ENCODE results near the gene ANKRD55.
"Not testable (repeated sequence)": the region's sequence is repeated elsewhere in the genome, so short reads cannot be mapped to it uniquely, and the experiment has no call there.

ANKRD55 gene

DNA sequence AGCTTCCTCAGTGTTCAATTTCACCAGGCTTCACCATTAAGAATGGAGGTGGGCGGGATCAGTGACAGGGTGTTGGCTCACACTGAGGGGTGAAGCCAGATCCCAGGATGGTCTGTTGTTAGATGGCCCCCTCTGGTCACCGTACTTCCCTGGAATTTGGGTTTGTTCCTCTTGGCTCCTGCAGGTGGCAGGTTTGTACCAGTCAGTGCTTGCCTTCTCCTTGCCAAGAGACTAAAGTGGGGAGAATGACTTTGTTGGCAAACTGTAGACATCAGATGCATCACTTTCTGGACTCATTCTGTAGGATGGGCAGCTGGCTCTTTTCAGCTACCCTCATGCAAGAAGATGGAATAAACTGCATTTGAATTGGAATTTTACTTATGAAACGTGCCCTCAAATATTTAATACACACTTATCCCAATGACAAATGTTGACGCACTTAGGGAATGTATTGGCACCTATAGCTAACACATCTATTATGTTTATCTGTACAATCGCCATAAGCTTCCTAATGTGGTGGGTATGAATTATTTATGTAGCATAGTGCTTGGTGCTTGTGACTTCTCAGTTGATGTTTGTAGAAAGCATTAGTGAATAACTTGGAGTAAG, 31.4 kb upstream of the ANKRD55 start:
- Mint-ChIP-seq H3K27me3 (peaks cover 7% of the 10 kb centered on the region), H3K9me3 (no peaks in the 10 kb centered on the region), H3K4me1 (ENCODE audit: low read depth) (peaks cover 3% of the 10 kb centered on the region), H3K36me3 (ENCODE audit: low read depth) (no peaks in the 10 kb centered on the region), H3K4me3 (no peak overlapping the region), H3K27ac (no peak overlapping the region)

DNA sequence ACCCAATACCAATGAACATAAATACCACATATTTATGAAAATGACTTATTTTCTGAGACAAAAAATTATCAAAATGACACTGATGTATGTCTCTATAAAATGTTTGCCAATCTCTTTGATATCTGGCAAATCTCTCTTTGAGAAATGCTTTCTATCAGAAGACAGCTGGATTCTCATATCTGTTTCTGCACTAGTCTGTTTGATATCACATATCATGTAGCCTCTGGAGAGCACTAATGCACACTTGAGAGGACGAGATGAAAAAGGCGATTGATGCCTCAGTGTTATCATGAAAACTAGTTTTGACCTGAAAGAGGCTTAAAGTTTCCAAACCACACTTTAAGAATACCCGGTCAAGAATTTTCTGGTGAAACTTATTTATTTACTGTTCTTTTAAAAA, 29.1 kb upstream of the ANKRD55 start:
- H3K4me3 Mint-ChIP-seq: no peak overlapping the region
- no peak overlapping the region for H3K27ac Mint-ChIP-seq
- H3K27me3 Mint-ChIP-seq: peaks cover 4% of the 10 kb centered on the region
- no peaks in the 10 kb centered on the region for H3K4me1 Mint-ChIP-seq (ENCODE audit: low read depth)
- no peaks in the 10 kb centered on the region for H3K9me3 Mint-ChIP-seq
- H3K36me3 Mint-ChIP-seq (ENCODE audit: low read depth): no peaks in the 10 kb centered on the region

DNA sequence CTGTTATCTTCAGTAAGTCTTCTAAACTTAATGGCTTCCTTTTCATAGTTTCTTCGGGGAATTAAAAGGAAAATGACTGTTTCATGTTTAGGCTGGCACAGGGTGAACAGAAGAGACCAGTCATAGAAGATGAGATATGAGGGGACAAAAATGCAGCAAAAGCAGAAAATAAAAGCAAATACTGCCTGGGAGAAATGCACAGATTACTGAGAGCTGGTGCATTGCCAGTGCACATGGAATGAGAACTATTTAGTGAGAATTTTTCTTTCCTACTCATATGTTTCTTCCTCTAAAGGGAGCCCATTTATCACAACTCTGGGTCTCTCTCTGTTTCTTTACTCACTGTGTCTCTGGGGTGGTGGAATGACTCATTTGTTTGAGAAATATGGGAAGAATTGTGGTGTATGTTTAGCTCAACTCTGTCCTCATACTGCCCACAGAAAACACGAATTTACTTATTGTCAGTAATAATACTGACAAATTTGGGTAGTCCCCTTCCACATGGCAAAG, 25.9 kb upstream of the ANKRD55 start:
- Mint-ChIP-seq H3K4me3 (no peak overlapping the region), H3K27ac (no peak overlapping the region), H3K36me3 (ENCODE audit: low read depth) (no peaks in the 10 kb centered on the region), H3K27me3 (no peaks in the 10 kb centered on the region), H3K4me1 (ENCODE audit: low read depth) (no peaks in the 10 kb centered on the region), H3K9me3 (no peaks in the 10 kb centered on the region)

DNA sequence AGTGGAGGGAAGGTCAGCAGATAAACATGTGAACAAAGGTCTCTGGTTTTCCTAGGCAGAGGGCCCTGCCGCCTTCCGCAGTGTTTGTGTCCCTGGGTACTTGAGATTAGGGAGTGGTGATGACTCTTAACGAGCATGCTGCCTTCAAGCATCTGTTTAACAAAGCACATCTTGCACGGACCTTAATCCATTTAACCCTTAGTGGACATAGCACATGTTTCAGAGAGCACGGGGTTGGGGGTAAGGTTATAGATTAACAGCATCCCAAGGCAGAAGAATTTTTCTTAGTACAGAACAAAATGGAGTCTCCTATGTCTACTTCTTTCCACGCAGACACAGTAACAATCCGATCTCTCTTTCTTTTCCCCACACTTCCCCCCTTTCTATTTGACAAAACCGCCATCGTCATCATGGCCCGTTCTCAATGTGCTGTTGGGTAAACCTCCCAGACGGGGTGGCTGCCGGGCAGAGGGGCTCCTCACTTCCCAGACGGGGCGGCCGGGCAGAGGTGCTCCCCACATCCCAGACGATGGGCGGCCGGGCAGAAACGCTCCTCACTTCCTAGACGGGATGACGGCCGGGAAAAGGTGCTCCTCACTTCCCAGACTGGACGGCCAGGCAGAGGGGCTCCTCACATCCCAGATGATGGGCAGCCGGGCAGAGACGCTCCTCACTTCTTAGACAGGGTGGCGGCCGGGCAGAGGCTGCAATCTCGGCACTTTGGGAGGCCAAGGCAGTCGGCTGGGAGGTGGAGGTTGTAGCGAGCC, 24.8 kb upstream of the ANKRD55 start:
- H3K27me3 Mint-ChIP-seq; H3K4me1 Mint-ChIP-seq (ENCODE audit: low read depth); H3K36me3 Mint-ChIP-seq (ENCODE audit: low read depth); H3K9me3 Mint-ChIP-seq; H3K27ac Mint-ChIP-seq; H3K4me3 Mint-ChIP-seq: not testable (repeated sequence)

DNA sequence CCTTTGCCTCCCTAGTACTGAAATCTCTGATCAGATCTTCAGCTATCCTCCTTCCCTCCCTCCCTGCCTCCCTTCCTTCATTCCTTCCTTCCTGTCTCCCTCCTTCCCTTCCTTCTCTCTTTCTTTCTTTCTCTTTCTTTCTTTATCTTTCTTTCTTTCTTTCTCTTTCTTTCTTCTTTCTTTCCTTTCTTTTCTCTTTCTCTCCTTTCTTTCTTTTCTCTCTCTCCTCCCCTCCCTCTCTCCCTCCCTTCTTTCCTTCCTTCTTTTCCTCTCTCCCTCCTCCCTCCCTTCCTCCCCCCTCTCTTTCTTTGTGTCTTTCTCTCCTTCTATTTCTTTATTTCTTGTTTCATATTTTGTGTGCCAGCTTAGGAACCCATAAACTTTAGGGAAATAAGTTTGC, 23.9 kb upstream of the ANKRD55 start:
- H3K27me3 Mint-ChIP-seq: no peaks in the 10 kb centered on the region
- H3K4me1 Mint-ChIP-seq (ENCODE audit: low read depth): no peaks in the 10 kb centered on the region
- no peak overlapping the region for H3K27ac Mint-ChIP-seq
- H3K4me3 Mint-ChIP-seq: no peak overlapping the region
- H3K36me3 Mint-ChIP-seq (ENCODE audit: low read depth): no peaks in the 10 kb centered on the region
- H3K9me3 Mint-ChIP-seq: no peaks in the 10 kb centered on the region

DNA sequence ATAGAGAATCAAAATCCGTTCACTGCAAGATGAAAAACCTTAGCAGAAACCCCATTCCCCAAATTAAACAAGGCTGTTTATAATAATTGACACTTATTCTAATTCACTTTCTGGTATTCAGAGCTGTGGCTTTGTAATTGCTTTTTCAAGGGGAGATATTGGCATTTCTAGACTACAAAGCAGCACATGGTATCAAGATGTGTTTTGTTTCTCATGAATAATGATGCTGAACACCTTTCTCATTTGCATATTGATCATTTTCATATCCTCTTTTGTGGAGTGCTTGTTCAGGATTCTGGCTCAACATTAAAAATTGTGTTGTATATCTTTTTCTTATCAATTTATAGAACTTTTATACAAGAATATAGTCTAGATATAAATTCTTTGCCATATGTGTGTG, 22.4 kb upstream of the ANKRD55 start:
- no peak overlapping the region for H3K27ac Mint-ChIP-seq

DNA sequence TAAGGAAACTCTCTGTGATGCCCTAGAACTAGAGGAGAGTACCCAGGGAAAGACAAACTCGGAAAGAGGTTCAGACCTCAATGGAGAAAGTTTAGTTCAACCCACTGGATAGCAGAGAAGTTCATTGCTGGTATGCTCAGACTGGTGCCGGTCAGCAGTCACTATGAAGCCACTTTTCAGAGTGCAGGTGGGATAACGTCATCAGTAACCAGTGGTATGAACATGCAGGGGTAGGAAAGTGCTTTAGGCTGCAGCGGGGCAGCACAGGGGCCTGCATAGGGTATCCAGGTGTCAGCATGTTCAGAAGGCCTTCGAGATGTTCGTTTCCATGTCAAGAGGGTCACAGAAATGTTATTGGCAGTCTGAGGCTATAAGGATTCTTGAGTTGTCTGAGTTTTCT, 20.8 kb upstream of the ANKRD55 start:
- Mint-ChIP-seq H3K27ac (no peak overlapping the region), H3K27me3 (no peaks in the 10 kb centered on the region), H3K4me3 (no peak overlapping the region), H3K36me3 (ENCODE audit: low read depth) (no peaks in the 10 kb centered on the region), H3K4me1 (ENCODE audit: low read depth) (no peaks in the 10 kb centered on the region), H3K9me3 (no peaks in the 10 kb centered on the region)

More for the DNA sequence above, 22.4 kb upstream of the ANKRD55 start:
- H3K9me3 Mint-ChIP-seq: no peaks in the 10 kb centered on the region
- no peak overlapping the region for H3K4me3 Mint-ChIP-seq
- no peaks in the 10 kb centered on the region for H3K27me3 Mint-ChIP-seq
- H3K4me1 Mint-ChIP-seq (ENCODE audit: low read depth): no peaks in the 10 kb centered on the region
- no peaks in the 10 kb centered on the region for H3K36me3 Mint-ChIP-seq (ENCODE audit: low read depth)

DNA sequence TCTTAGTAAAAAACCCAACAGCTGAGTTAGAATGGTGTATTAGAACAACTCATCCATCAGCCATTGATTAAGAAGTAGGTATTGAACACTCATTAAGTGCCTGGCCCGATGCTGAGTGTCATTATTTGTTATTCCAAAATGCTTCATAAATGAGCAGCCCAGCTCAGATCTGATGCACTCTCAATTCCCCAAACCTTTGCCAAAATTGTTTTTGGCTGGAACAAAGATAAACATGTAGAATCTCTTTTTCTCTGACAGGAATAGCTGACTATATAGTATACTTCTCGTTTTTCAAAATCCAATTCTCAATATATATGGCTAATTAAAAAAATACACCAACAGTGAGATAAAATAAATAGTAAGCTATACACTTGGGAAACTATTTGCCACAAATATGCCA, 20.0 kb upstream of the ANKRD55 start:
- H3K36me3 Mint-ChIP-seq (ENCODE audit: low read depth): no peaks in the 10 kb centered on the region
- no peak overlapping the region for H3K27ac Mint-ChIP-seq
- H3K4me1 Mint-ChIP-seq (ENCODE audit: low read depth): no peaks in the 10 kb centered on the region
- no peaks in the 10 kb centered on the region for H3K9me3 Mint-ChIP-seq
- H3K27me3 Mint-ChIP-seq: no peaks in the 10 kb centered on the region
- H3K4me3 Mint-ChIP-seq: no peak overlapping the region

DNA sequence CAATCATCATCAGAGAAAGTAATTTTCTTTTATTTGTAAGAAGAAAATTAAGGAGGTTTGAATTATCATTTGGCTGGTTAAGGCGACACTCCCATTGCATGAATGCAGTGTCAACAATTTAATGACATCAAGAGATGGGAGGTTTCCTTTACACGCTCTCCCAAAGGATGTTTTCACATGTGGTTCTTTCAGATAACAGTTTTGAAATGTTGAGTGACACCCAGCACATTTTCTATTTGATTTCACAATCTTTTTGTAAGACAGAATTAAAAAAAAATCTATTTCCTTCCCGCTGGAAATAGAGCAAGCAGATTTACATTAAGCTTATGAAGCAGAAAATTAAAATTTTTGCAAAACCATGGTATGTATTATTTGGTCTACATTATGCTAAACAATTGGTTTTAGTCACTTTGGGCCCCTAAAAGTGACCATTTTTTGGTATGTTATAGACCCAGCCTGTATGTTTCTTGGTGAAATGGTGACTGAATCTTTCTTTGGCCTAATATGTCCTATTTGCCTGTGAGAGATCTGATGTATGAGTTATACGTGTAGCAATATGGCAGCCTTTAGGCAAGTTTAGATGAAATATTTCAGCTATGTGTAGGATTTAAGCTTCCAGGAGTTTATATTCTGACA, 18.9 kb upstream of the ANKRD55 start:
- no peak overlapping the region for H3K4me3 Mint-ChIP-seq
- H3K36me3 Mint-ChIP-seq (ENCODE audit: low read depth): no peaks in the 10 kb centered on the region
- H3K9me3 Mint-ChIP-seq: no peaks in the 10 kb centered on the region
- no peaks in the 10 kb centered on the region for H3K27me3 Mint-ChIP-seq
- no peaks in the 10 kb centered on the region for H3K4me1 Mint-ChIP-seq (ENCODE audit: low read depth)
- no peak overlapping the region for H3K27ac Mint-ChIP-seq

DNA sequence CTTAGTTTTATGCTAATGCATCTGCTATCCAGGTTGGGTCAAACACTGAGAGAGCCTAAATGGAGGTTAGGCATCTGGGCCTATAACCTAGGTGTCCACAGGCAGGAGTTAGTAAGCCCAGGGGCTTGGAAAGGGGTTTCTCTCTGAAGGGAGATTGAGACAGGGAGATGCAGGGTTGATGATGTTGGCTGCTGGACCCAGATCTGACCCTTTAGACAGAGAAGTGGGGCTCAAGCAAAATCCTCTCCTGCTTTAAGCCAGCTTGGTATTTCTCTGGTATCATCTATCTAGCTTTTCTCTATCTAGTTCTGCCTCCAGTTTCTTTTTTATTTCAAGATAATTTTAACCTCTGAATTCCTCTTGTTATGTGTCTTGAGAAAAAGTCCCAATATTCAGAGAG, 18.3 kb upstream of the ANKRD55 start:
- Mint-ChIP-seq H3K4me1 (ENCODE audit: low read depth) (no peaks in the 10 kb centered on the region), H3K9me3 (no peaks in the 10 kb centered on the region), H3K27me3 (no peaks in the 10 kb centered on the region), H3K27ac (no peak overlapping the region), H3K4me3 (no peak overlapping the region), H3K36me3 (ENCODE audit: low read depth) (no peaks in the 10 kb centered on the region)

DNA sequence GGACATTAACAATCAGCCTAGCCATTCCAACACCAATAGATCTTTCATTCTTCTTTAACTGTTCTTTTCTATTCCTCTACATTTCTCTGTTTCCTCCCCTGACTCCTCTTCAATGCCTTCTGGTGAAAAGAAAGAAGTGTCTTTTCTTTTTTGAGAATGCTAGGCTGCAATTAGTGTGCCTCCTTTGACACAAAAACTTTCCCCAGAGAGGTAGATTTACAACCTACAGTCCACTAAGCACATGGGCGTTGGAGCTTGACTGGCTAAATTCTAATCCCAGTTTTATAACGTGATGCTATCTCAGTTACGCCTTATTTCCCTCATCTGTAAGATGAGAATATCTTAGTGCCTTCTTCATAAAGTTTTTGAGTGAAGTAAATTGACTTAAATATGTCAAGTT, 16.9 kb upstream of the ANKRD55 start:
- Mint-ChIP-seq H3K9me3 (no peaks in the 10 kb centered on the region), H3K4me3 (no peak overlapping the region), H3K27ac (no peak overlapping the region), H3K27me3 (no peaks in the 10 kb centered on the region), H3K36me3 (ENCODE audit: low read depth) (no peaks in the 10 kb centered on the region), H3K4me1 (ENCODE audit: low read depth) (no peaks in the 10 kb centered on the region)

DNA sequence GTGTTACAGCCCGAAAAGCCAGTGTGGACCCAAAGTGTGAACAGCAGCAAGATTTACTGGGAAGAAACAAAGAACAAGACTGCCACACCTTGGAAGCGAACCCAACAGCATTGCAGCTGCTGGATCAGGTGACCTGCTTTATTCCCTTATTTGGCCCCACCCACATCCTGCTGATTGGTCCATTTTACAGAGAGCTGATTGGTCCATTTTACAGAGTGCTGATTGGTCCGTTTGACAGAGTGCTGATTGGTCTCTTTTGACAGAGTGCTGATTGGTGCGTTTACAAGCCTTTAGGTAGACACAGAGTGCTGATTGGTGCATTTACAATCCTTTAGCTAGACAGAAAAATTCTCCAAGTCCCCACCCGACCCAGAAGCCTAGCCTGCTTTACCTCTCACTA, 16.0 kb upstream of the ANKRD55 start:
- H3K27me3 Mint-ChIP-seq; H3K9me3 Mint-ChIP-seq; H3K4me3 Mint-ChIP-seq; H3K27ac Mint-ChIP-seq; H3K4me1 Mint-ChIP-seq (ENCODE audit: low read depth); H3K36me3 Mint-ChIP-seq (ENCODE audit: low read depth): not testable (repeated sequence)

DNA sequence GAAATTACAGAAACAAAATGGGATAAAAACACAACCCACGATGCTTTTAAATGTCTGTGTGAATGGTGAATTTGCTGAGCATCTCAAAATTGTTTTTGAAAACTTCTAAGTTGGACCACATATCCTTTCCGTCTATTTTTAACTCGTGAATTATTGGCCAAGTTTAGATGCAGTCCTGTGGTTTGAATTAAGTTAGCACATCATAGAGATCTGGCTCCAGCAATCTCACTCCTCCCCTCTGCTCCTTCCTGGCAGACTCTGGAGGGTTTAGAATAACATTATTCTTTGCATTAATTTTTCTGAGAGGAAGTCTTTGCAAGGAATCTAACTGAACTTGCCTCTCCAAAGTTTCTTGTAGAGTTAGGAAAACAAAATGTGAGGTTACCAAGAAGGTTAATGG, 14.5 kb upstream of the ANKRD55 start:
- no peaks in the 10 kb centered on the region for H3K9me3 Mint-ChIP-seq
- no peak overlapping the region for H3K27ac Mint-ChIP-seq
- no peaks in the 10 kb centered on the region for H3K36me3 Mint-ChIP-seq (ENCODE audit: low read depth)
- no peak overlapping the region for H3K4me3 Mint-ChIP-seq
- no peaks in the 10 kb centered on the region for H3K4me1 Mint-ChIP-seq (ENCODE audit: low read depth)
- H3K27me3 Mint-ChIP-seq: no peaks in the 10 kb centered on the region

DNA sequence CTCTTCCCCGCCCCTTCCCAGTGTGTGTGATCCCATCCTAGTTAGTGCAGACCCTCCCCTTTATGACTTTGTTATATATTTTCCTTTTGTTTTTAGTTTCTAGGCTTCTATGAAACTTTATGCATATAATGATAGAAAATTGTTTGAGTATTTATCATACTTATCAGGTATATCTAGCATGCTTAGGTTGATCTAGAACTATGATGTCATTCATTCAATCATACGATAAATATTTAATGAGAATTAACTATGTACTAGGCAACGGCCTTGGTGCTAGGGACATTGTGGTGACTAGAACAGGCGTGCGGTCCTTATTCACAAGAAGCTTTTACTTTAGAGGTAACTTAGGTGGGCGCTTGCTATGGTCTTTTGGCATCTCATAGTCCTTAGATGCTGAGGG, 13.6 kb upstream of the ANKRD55 start:
- Mint-ChIP-seq H3K27ac (no peak overlapping the region), H3K4me1 (ENCODE audit: low read depth) (no peaks in the 10 kb centered on the region), H3K27me3 (no peaks in the 10 kb centered on the region), H3K36me3 (ENCODE audit: low read depth) (no peaks in the 10 kb centered on the region), H3K4me3 (no peak overlapping the region), H3K9me3 (peaks cover under 1% of the 10 kb centered on the region)

DNA sequence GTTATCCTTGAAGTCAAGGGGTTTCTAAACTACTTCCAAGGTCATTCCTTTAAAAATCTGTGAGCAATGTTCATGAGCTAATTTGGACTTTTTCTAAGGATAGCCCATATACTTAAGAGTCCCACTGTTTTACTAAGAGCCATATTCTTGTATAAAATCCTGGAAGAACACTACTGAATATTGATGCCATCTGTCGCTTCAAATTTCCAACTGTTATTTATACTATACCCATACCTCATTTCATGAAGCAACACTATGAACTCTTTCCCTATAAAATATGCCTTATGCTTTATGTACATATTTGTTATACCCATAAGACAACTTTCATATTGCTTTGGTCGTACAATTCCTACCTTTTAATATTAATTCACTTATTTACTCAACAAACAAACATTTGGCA, 12.4 kb upstream of the ANKRD55 start:
- no peak overlapping the region for H3K27ac Mint-ChIP-seq
- H3K4me1 Mint-ChIP-seq (ENCODE audit: low read depth): no peaks in the 10 kb centered on the region
- peaks cover 7% of the 10 kb centered on the region for H3K9me3 Mint-ChIP-seq
- H3K27me3 Mint-ChIP-seq: no peaks in the 10 kb centered on the region
- H3K36me3 Mint-ChIP-seq (ENCODE audit: low read depth): no peaks in the 10 kb centered on the region
- no peak overlapping the region for H3K4me3 Mint-ChIP-seq

Measured in stimulated activated naive CD8-positive, alpha-beta T cell treated with anti-CD3 and anti-CD28 coated beads, Interleukin-15, Interleukin-2, amounts not matched to agents 100 ng/mL and 50 ng/mL, for 24 hours (primary cell).